Tibial nerve (tissue), 4 donors: ENCODE results near the gene NAPA.
A peak's percentile ranks its signal among the peaks of the same experiment; 100 is the strongest.

Source experiments
- EP300 ChIP-seq, 2 donors: sonication (generic); formaldehyde crosslinking; IDR thresholded peaks; one replicate each; pipeline ENCODE4 v1.6.1; 2017; ENCODE audit warnings: antibody characterized with exemption in 2 of 2, mild to moderate bottlenecking in 1 of 2
- TF ChIP-seq, protein P1 (sequence below), 5 experiments: fragments of 200-600 bp in 3 of 5; fragments of 450-650 bp in 2 of 5; sonication (generic) in 3 of 5; IDR thresholded peaks; one replicate each; pipeline ENCODE4 v1.5.1; 2016 to 2019; ENCODE audit warnings: antibody characterized with exemption in 5 of 5, mild to moderate bottlenecking in 3 of 5, moderate library complexity in 2 of 5

DNA sequence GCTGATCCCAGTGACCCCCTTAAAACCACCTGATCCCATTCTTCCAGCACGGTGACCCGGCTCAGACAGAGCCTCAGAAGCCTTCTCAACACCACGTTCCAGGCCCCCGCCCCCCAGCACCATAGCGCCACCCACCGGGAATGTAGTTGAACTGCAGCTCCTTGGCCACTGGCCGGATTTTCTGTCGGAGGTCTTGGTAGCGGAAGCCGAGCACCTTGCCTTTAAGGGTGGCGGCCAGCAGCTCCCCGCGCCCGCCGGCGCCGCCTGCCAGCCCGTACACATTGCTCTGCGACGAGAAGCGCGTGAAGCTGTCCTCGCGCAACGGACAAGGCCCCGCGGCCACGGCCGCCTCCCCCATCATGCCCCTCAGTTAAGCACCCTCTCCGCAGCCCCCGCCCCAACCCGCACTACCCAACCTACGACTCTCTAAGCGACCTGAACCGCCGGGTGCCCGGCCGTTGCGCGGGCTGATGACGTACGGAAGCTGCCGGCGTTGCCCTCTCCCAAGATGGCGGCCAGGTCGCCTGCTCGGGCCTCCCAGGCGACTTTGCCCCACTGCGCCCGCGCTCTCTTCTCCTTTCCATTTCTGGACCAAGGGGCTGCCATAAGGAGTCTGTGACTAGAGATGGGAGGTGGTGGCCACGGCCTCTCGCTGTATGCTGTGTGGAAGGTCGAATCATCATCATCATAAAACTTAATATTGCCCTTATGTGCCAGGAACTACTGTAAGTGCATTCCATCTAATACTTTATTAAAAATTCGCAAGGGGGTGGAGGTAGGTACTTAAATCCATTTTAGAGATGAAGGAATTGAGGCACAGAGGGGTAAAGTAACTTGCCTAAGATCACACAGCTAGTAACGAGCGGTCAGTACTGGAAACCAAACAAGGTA is 30.8 kb downstream of the NAPA start, which contains the start of gene KPTN:
- TF ChIP-seq, protein P1, sequence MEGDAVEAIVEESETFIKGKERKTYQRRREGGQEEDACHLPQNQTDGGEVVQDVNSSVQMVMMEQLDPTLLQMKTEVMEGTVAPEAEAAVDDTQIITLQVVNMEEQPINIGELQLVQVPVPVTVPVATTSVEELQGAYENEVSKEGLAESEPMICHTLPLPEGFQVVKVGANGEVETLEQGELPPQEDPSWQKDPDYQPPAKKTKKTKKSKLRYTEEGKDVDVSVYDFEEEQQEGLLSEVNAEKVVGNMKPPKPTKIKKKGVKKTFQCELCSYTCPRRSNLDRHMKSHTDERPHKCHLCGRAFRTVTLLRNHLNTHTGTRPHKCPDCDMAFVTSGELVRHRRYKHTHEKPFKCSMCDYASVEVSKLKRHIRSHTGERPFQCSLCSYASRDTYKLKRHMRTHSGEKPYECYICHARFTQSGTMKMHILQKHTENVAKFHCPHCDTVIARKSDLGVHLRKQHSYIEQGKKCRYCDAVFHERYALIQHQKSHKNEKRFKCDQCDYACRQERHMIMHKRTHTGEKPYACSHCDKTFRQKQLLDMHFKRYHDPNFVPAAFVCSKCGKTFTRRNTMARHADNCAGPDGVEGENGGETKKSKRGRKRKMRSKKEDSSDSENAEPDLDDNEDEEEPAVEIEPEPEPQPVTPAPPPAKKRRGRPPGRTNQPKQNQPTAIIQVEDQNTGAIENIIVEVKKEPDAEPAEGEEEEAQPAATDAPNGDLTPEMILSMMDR (IDR thresholded peaks at IDR 0.05) = peak; percentile 72 to 92 (median 84)
- TF ChIP-seq EP300 (IDR thresholded peaks at IDR 0.05) = peak; percentile 59 to 91
